Stomach smooth muscle (tissue), 2 donors: ENCODE measurements around the gene PRKCH.
"Not testable (repeated sequence)": the region's sequence is repeated elsewhere in the genome, so short reads cannot be mapped to it uniquely, and the experiment has no call there.

Source experiments
- H3K27ac ChIP-seq: one replicate; pipeline ENCODE4 v1.7.0; 2013; ENCODE audit warnings: mild to moderate bottlenecking, low read length, inconsistent platforms
- H3K27me3 ChIP-seq, 2 donors: one replicate each; pipeline ENCODE4 v1.7.0; 2013; ENCODE audit warnings: low read length in 2 of 2; ENCODE audit not compliant: insufficient read depth in 2 of 2, control insufficient read depth in 1 of 2
- H3K36me3 ChIP-seq, 2 donors: one replicate each; pipeline ENCODE4 v1.7.0; 2013; ENCODE audit warnings: low read length in 2 of 2; ENCODE audit not compliant: control insufficient read depth in 2 of 2, insufficient read depth in 2 of 2
- H3K4me1 ChIP-seq: one replicate; pipeline ENCODE4 v1.7.0; 2013; ENCODE audit warnings: low read length; ENCODE audit not compliant: control insufficient read depth, insufficient read depth
- H3K4me3 ChIP-seq, 2 donors: one replicate each; pipeline ENCODE4 v1.7.0; 2013; ENCODE audit warnings: low read length in 2 of 2
- H3K9ac ChIP-seq, 2 donors: one replicate each; pipeline ENCODE4 v1.7.0; 2013; ENCODE audit warnings: low read length in 2 of 2, mild to moderate bottlenecking in 1 of 2
- H3K9me3 ChIP-seq, 2 donors: one replicate each; pipeline ENCODE4 v1.7.0; 2013; ENCODE audit warnings: low read length in 2 of 2; ENCODE audit not compliant: control insufficient read depth in 2 of 2
- donor health status: healthy.
- donor health status: Pancreatic carcinoma.

Gene PRKCH

GRCh38 chr14:61520576-61520975, 199.2 kb downstream of the PRKCH start:
- Histone ChIP-seq H3K4me3 (no peak overlapping the region), H3K36me3 (no peaks in the 10 kb centered on the region), H3K9me3 (no peaks in the 10 kb centered on the region), H3K9ac (no peak overlapping the region), H3K4me1 (peaks cover 12% of the 10 kb centered on the region), H3K27me3 (no peaks in the 10 kb centered on the region), H3K27ac (no peak overlapping the region)

GRCh38 chr14:61521773-61522172, 200.4 kb downstream of the PRKCH start:
- no peaks in the 10 kb centered on the region for H3K36me3 ChIP-seq
- no peak overlapping the region for H3K9ac ChIP-seq
- no peaks in the 10 kb centered on the region for H3K27me3 ChIP-seq
- H3K27ac ChIP-seq: no peak overlapping the region
- H3K4me3 ChIP-seq: no peak overlapping the region
- H3K4me1 ChIP-seq: peaks cover 19% of the 10 kb centered on the region
- H3K9me3 ChIP-seq: no peaks in the 10 kb centered on the region

- peaks cover 17% of the 10 kb centered on the region for H3K4me1 ChIP-seq
- no peaks in the 10 kb centered on the region for H3K9me3 ChIP-seq
Observed at GRCh38 chr14:61523751-61524150, 202.4 kb downstream of the PRKCH start.

GRCh38 chr14:61524211-61524806, 202.9 kb downstream of the PRKCH start:
- Histone ChIP-seq H3K9ac (no peak overlapping the region), H3K27me3 (no peaks in the 10 kb centered on the region), H3K27ac (no peak overlapping the region), H3K9me3 (no peaks in the 10 kb centered on the region), H3K36me3 (no peaks in the 10 kb centered on the region), H3K4me1 (peaks cover 17% of the 10 kb centered on the region), H3K4me3 (no peak overlapping the region)

More at GRCh38 chr14:61523751-61524150, 202.4 kb downstream of the PRKCH start:
- Histone ChIP-seq H3K27ac (no peak overlapping the region), H3K36me3 (no peaks in the 10 kb centered on the region), H3K27me3 (no peaks in the 10 kb centered on the region), H3K9ac (no peak overlapping the region), H3K4me3 (no peak overlapping the region)

- H3K9me3 ChIP-seq: no peaks in the 10 kb centered on the region
- no peaks in the 10 kb centered on the region for H3K36me3 ChIP-seq
- H3K27ac ChIP-seq: no peak overlapping the region
- no peaks in the 10 kb centered on the region for H3K27me3 ChIP-seq
- no peak overlapping the region for H3K9ac ChIP-seq
- no peak overlapping the region for H3K4me3 ChIP-seq
- H3K4me1 ChIP-seq: peaks cover 17% of the 10 kb centered on the region
Observed at GRCh38 chr14:61524936-61525292, 203.5 kb downstream of the PRKCH start.

- Histone ChIP-seq H3K9ac (no peak overlapping the region), H3K27ac (no peak overlapping the region), H3K4me1 (peaks cover 17% of the 10 kb centered on the region), H3K9me3 (no peaks in the 10 kb centered on the region), H3K36me3 (no peaks in the 10 kb centered on the region), H3K27me3 (no peaks in the 10 kb centered on the region), H3K4me3 (no peak overlapping the region)
Observed at GRCh38 chr14:61525293-61526011, 204.1 kb downstream of the PRKCH start.

GRCh38 chr14:61526405-61527312, 205.3 kb downstream of the PRKCH start:
- Histone ChIP-seq H3K27ac (no peak overlapping the region), H3K4me1 (peaks cover 17% of the 10 kb centered on the region)

GRCh38 chr14:61527325-61528100, 206.1 kb downstream of the PRKCH start:
- no peak overlapping the region for H3K9ac ChIP-seq
- H3K27me3 ChIP-seq: no peaks in the 10 kb centered on the region
- H3K9me3 ChIP-seq: no peaks in the 10 kb centered on the region
- no peaks in the 10 kb centered on the region for H3K36me3 ChIP-seq
- peaks cover 17% of the 10 kb centered on the region for H3K4me1 ChIP-seq
- H3K4me3 ChIP-seq: no peak overlapping the region
- no peak overlapping the region for H3K27ac ChIP-seq

More at GRCh38 chr14:61526405-61527312, 205.3 kb downstream of the PRKCH start:
- Histone ChIP-seq H3K9ac (no peak overlapping the region), H3K36me3 (no peaks in the 10 kb centered on the region), H3K4me3 (no peak overlapping the region), H3K9me3 (no peaks in the 10 kb centered on the region), H3K27me3 (no peaks in the 10 kb centered on the region)

- H3K27me3 ChIP-seq: no peaks in the 10 kb centered on the region
- no peaks in the 10 kb centered on the region for H3K9me3 ChIP-seq
- H3K4me1 ChIP-seq: peaks cover 17% of the 10 kb centered on the region
- H3K9ac ChIP-seq: no peak overlapping the region
- H3K27ac ChIP-seq: no peak overlapping the region
- no peaks in the 10 kb centered on the region for H3K36me3 ChIP-seq
- H3K4me3 ChIP-seq: no peak overlapping the region
Observed at GRCh38 chr14:61528591-61529021, 207.2 kb downstream of the PRKCH start.

- H3K27me3 ChIP-seq, H3K9ac ChIP-seq, H3K27ac ChIP-seq, H3K4me3 ChIP-seq, H3K9me3 ChIP-seq, H3K36me3 ChIP-seq: not testable (repeated sequence)
- H3K4me1 ChIP-seq: peaks cover 17% of the 10 kb centered on the region
Observed at GRCh38 chr14:61529360-61529759, 208.0 kb downstream of the PRKCH start.
